ENCODE results near the gene GSTO2. TPM values are rescaled to one million over a fixed set of nuclear protein-coding genes. Genes with fewer than 3 reads are reported as not detected.
A peak's percentile ranks its signal among the peaks of the same experiment; 100 is the strongest.

Gene GSTO2
- total and polyA plus RNA-seq, 2 of the 4 experiments (the other 2 are of a cell fraction), result 1.4 to 2.3 TPM

DNA sequence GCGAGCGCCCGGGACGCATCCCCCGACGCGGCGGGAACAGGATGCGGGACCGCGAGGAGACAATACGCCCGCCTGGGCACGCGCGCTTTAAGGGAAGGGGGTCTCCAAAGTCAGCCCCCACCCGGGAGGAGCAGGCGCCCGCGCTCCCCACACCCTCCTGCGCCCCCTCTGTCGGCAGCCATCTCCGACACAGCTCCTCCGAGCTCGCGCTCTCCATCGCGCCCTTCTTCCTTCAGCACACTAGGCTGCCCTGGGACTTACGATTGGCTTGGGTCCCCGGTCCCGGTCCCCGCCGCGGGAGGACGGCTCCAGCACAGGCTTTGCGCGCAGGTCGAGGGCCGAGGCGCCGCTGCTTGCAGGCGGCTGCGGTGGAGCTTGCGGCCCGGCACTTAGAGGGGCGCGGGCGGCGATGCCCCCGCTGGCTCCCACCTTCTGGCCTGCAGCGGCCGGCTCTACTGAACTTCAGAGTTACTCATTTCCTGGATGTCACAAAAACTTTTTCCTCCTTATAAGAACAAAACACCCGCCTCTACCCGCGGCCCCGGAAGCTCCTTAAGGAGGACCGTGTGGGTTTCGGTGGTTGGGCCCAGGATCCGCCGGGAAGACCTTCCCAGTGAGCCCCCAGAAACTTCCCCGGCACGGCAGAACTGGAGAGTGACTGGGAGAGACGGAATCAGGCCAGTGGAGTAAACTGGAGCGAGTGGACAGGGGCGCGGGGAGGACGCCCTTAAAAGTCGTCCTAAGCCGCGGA lies 69.2 kb downstream of the GSTO2 start, which contains the start of gene ITPRIP (continued):
- TF ChIP-seq MAFK (IDR thresholded peaks at IDR 0.05; ENCODE audit: low read depth, low read length) (no peak), MAZ (IDR thresholded peaks at IDR 0.05; ENCODE audit: borderline replicate concordance, low read depth, low read length) (peak; percentile 10; the same call in 1 of the 2 replicates)

DNA sequence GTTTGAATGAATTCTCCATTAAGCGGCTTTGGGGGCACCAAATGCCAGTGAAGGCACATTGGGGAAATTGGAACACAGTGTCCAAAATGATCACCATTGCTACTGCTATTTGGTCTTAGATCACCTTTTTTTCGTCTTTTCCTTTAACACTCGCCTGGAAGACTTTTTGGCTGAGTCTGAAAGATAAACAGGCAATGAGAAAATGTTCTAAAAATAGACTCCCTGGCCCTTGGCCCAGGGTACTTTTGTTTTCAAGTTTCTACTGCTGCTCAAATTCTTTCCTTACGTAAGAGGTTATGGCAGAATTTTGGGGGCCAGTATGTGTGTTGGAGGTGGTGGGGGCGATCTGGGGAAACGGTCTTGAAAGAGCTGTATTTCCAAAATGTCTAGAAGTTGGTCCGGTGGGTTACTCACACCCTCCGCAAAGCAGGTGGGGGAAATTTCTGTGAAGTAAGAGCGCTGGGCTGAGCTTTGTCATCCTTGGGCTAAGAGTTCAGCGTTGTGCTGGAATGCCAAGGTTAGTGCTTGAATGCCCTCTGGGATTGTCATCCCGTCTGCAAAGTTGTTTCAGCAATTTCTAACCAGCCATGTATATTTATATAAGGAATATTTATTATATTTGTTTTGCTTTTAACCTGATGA lies 70.6 kb downstream of the GSTO2 start:
- Histone ChIP-seq H2BK120ac (ENCODE audit: low read depth, low read length) (peak overlapping the region; percentile 100; the same call in 1 of the 2 replicates), H3K36me3 (ENCODE audit: control insufficient read depth, insufficient read depth, low read length) (0 out of 2 replicates have a peak, but pooled peaks cover 2% of the 10 kb centered on the region), H2BK15ac (ENCODE audit: low read depth, low read length) (peak overlapping the region; percentile 13; the same call in 1 of the 3 replicates), H3K79me1 (ENCODE audit: low read depth in 1 of 2, low read length in 2 of 2) (peaks cover 6 to 32% of the 10 kb centered on the region in 2 experiments; a peak in 3 of 4 replicates), H3K14ac (replicated peaks; ENCODE audit: low read depth, low read length) (peak overlapping the region; percentile 35), H3K9me1 (ENCODE audit: insufficient read depth, low read length) (peaks cover 18% of the 10 kb centered on the region), H4K20me1 (ENCODE audit: insufficient read depth, low read length) (peaks cover 24% of the 10 kb centered on the region), H2AK9ac (replicated peaks; ENCODE audit: low read depth, low read length, poor library complexity) (peak overlapping the region; percentile 0), H3K23ac (ENCODE audit: low read depth, low read length) (peak overlapping the region; percentile 88), H3K4me1 (ENCODE audit: control insufficient read depth, insufficient read depth, low read length) (peaks cover 20% of the 10 kb centered on the region), H4K91ac (ENCODE audit: insufficient read depth, low read depth, low read length) (peak overlapping the region; percentile 41; the same call in 1 of the 2 replicates), H2BK20ac (ENCODE audit: low read depth, low read length) (peak overlapping the region; percentile 73; the same call in 1 of the 2 replicates), H3K4me2 (ENCODE audit: low read depth, low read length) (peak overlapping the region; percentile 97), H3K56ac (ENCODE audit: extremely low read depth, insufficient read depth, low read length) (peak overlapping the region; percentile 52), H3K9me3 (ENCODE audit: control insufficient read depth, insufficient read depth, low read length) (no peaks in the 10 kb centered on the region), H3K4ac (ENCODE audit: low read depth, low read length) (peak overlapping the region; percentile 71), H3K27ac (ENCODE audit: insufficient read depth, low read length) (peak overlapping the region; percentile 38), H2BK5ac (ENCODE audit: low read depth, low read length, poor library complexity, severe bottlenecking) (peak overlapping the region; percentile 99), H3K18ac (ENCODE audit: low read depth, low read length) (peak overlapping the region; percentile 83; the same call in 1 of the 2 replicates), H4K8ac (ENCODE audit: low read depth in 2 of 2, low read length in 2 of 2) (peak overlapping the region; percentile 30 to 84; a peak in 1 of 4 replicates), H4K5ac (ENCODE audit: low read depth, low read length) (peak overlapping the region; percentile 25; the same call in 1 of the 2 replicates), H2AK5ac (ENCODE audit: low read depth, low read length) (peak overlapping the region; percentile 23), H3K27me3 (ENCODE audit: control insufficient read depth, insufficient read depth, low read length) (no peaks in the 10 kb centered on the region), H2AFZ (replicated peaks; ENCODE audit: low read length, poor library complexity) (peak overlapping the region; percentile 78), H3K9ac (ENCODE audit: low read depth, low read length) (peak overlapping the region; percentile 55; the same call in 1 of the 2 replicates), H3K4me3 (ENCODE audit: insufficient read depth, low read depth, low read length) (peak overlapping the region; percentile 83)
- POLR2A ChIA-PET (ENCODE audit: unreplicated experiment), result no interaction called here
- BruUV-seq (replicated peaks), result no TSS peak
- in situ Hi-C loops (cut with MboI; ENCODE audit: low sequenced_read_pairs), result no loop called here
- no peak for ATAC-seq (ENCODE audit: low read depth)
- peak; percentile 77 for DNase-seq
- dilution Hi-C loops (cut with HindIII; ENCODE audit: low sequenced_read_pairs, unreplicated experiment), result no loop called here
- CTCF ChIA-PET, result interaction anchor here (1.1 kb wide), 1 partner anchor 48 kb away, joined by 3 read pairs; no protein-coding TSS in a partner anchor
- TF ChIP-seq RCOR1 (IDR thresholded peaks at IDR 0.05; ENCODE audit: insufficient replicate concordance, low read length) (peak; percentile 77), MXI1 (IDR thresholded peaks at IDR 0.05; ENCODE audit: borderline replicate concordance, low read depth, low read length) (no peak), MAFK (IDR thresholded peaks at IDR 0.05; ENCODE audit: low read depth, low read length) (0 out of 2 replicates have a peak, but pooled peaks have one; percentile 23), CEBPB (IDR thresholded peaks at IDR 0.05; ENCODE audit: low read depth, low read length) (peak; percentile 52; the same call in 1 of the 2 replicates), SMC3 (IDR thresholded peaks at IDR 0.05; ENCODE audit: low read depth, low read length) (no peak), POLR2A (IDR thresholded peaks at IDR 0.05; ENCODE audit: low read depth, low read length) (peak; percentile 71)
- 0% methylated on average over 1 of the region's 11 CpGs; no CpG with 5 or more reads in 1 of the 2 experiments for WGBS, 2 experiments (ENCODE audit: extremely low coverage in 2 of 2, insufficient read length in 1 of 2)
- intact Hi-C loops (cut with micrococcal nuclease), result loop anchor here (1.0 to 5.0 kb wide), 2 partner anchors 48 to 452 kb away; no protein-coding TSS in a partner anchor

All from IMR-90 (cell line).